Measurements from ENCODE around the gene PNMA8B. TPM values are rescaled to one million over a fixed set of nuclear protein-coding genes. Genes with fewer than 3 reads are reported as not detected.

Gene PNMA8B
- total and polyA plus RNA-seq, 2 experiments from 2014 or later: 0.20 to 0.65 TPM

GRCh38 chr19:46463516-46463915 is 32.2 kb downstream of the PNMA8B start:
- no peak for DNase-seq
- peaks cover 21% of the 10 kb centered on the region for H3F3A ChIP-seq (ENCODE audit: insufficient read depth)
- H2AFZ ChIP-seq: no peak overlapping the region
- no peak overlapping the region for H3K27ac ChIP-seq
- in situ Hi-C loops (cut with MboI): no loop called here
- no peaks in the 10 kb centered on the region for H3K9me3 ChIP-seq (ENCODE audit: low read depth)
- TF ChIP-seq EZH2phosphoT487 (IDR thresholded peaks at IDR 0.05; ENCODE audit: insufficient read depth, low read depth) (no peak), EZH2 (IDR thresholded peaks at IDR 0.05; ENCODE audit: insufficient read depth, poor library complexity, severe bottlenecking) (no peak)
- 69 to 78% methylated on average over 5 to 7 of the region's 7 CpGs for WGBS, 2 experiments (ENCODE audit: low coverage in 1 of 2, low lambda C conversion rate in 2 of 2, missing lambda C conversion rate in 2 of 2)
- H3K4me1 ChIP-seq (ENCODE audit: insufficient read depth): peaks cover 10% of the 10 kb centered on the region
- H3K9me2 ChIP-seq (ENCODE audit: insufficient read depth): no peaks in the 10 kb centered on the region
- H4K20me1 ChIP-seq (ENCODE audit: insufficient read depth): no peaks in the 10 kb centered on the region
- H3K4me2 ChIP-seq (ENCODE audit: unreplicated experiment): no peak overlapping the region
- H3K27me3 ChIP-seq (replicated peaks; ENCODE audit: insufficient read depth): no peaks in the 10 kb centered on the region
- no peak overlapping the region for H3K9ac ChIP-seq
- no peak overlapping the region for H3K4me3 ChIP-seq
- no peaks in the 10 kb centered on the region for H3K36me3 ChIP-seq (ENCODE audit: low read depth)
- no peaks in the 10 kb centered on the region for H3K79me2 ChIP-seq (ENCODE audit: insufficient read depth)

- in situ Hi-C loops (cut with MboI): no loop called here
- no peaks in the 10 kb centered on the region for H3K9me2 ChIP-seq (ENCODE audit: insufficient read depth)
- no peak overlapping the region for H2AFZ ChIP-seq
- no peaks in the 10 kb centered on the region for H3K4me1 ChIP-seq (ENCODE audit: insufficient read depth)
- TF ChIP-seq EZH2 (IDR thresholded peaks at IDR 0.05; ENCODE audit: insufficient read depth, poor library complexity, severe bottlenecking) (no peak), EZH2phosphoT487 (IDR thresholded peaks at IDR 0.05; ENCODE audit: insufficient read depth, low read depth) (no peak)
- no peak overlapping the region for H3K9ac ChIP-seq
- H4K20me1 ChIP-seq (ENCODE audit: insufficient read depth): no peaks in the 10 kb centered on the region
- peaks cover 7% of the 10 kb centered on the region; the same call in 1 of the 2 replicates for H3K27me3 ChIP-seq (replicated peaks; ENCODE audit: insufficient read depth)
- no peaks in the 10 kb centered on the region for H3K36me3 ChIP-seq (ENCODE audit: low read depth)
- peaks cover 5% of the 10 kb centered on the region for H3F3A ChIP-seq (ENCODE audit: insufficient read depth)
- H3K79me2 ChIP-seq (ENCODE audit: insufficient read depth): no peaks in the 10 kb centered on the region
- WGBS, 2 experiments (ENCODE audit: low coverage in 1 of 2, low lambda C conversion rate in 2 of 2, missing lambda C conversion rate in 2 of 2): 82 to 88% methylated on average over 1 to 2 of the region's 2 CpGs
- no peak overlapping the region for H3K4me2 ChIP-seq (ENCODE audit: unreplicated experiment)
- DNase-seq: no peak
- no peaks in the 10 kb centered on the region for H3K9me3 ChIP-seq (ENCODE audit: low read depth)
- no peak overlapping the region for H3K4me3 ChIP-seq
- H3K27ac ChIP-seq: no peak overlapping the region
These were observed 34.1 kb downstream of the PNMA8B start for GRCh38 chr19:46461537-46461936.

GRCh38 chr19:46460981-46461380 is 34.7 kb downstream of the PNMA8B start:
- no peak for TF ChIP-seq EZH2phosphoT487 (IDR thresholded peaks at IDR 0.05; ENCODE audit: insufficient read depth, low read depth)
- TF ChIP-seq EZH2 (IDR thresholded peaks at IDR 0.05; ENCODE audit: insufficient read depth, poor library complexity, severe bottlenecking): no peak
- no peak overlapping the region for H3K4me2 ChIP-seq (ENCODE audit: unreplicated experiment)
- no peaks in the 10 kb centered on the region for H3F3A ChIP-seq (ENCODE audit: insufficient read depth)
- H3K27ac ChIP-seq: no peak overlapping the region
- H3K4me1 ChIP-seq (ENCODE audit: insufficient read depth): no peaks in the 10 kb centered on the region
- H3K9me3 ChIP-seq (ENCODE audit: low read depth): no peaks in the 10 kb centered on the region
- no peaks in the 10 kb centered on the region for H3K79me2 ChIP-seq (ENCODE audit: insufficient read depth)
- H3K4me3 ChIP-seq: no peak overlapping the region
- DNase-seq: no peak
- H2AFZ ChIP-seq: no peak overlapping the region
- 60 to 70% methylated on average over 1 of the region's 1 CpG for WGBS, 2 experiments (ENCODE audit: low coverage in 1 of 2, low lambda C conversion rate in 2 of 2, missing lambda C conversion rate in 2 of 2)
- in situ Hi-C loops (cut with MboI): no loop called here
- no peak overlapping the region for H3K9ac ChIP-seq
- H3K36me3 ChIP-seq (ENCODE audit: low read depth): no peaks in the 10 kb centered on the region
- H4K20me1 ChIP-seq (ENCODE audit: insufficient read depth): no peaks in the 10 kb centered on the region
- peaks cover 7% of the 10 kb centered on the region; the same call in 1 of the 2 replicates for H3K27me3 ChIP-seq (replicated peaks; ENCODE audit: insufficient read depth)
- H3K9me2 ChIP-seq (ENCODE audit: insufficient read depth): no peaks in the 10 kb centered on the region

- Histone ChIP-seq H3K79me2 (ENCODE audit: insufficient read depth) (no peaks in the 10 kb centered on the region), H4K20me1 (ENCODE audit: insufficient read depth) (no peaks in the 10 kb centered on the region), H3K4me3 (no peak overlapping the region), H3K9ac (no peak overlapping the region), H3K27me3 (replicated peaks; ENCODE audit: insufficient read depth) (peaks cover 7% of the 10 kb centered on the region; the same call in 1 of the 2 replicates), H3K9me2 (ENCODE audit: insufficient read depth) (no peaks in the 10 kb centered on the region), H3K27ac (no peak overlapping the region), H3F3A (ENCODE audit: insufficient read depth) (no peaks in the 10 kb centered on the region), H2AFZ (no peak overlapping the region), H3K36me3 (ENCODE audit: low read depth) (no peaks in the 10 kb centered on the region), H3K4me1 (ENCODE audit: insufficient read depth) (no peaks in the 10 kb centered on the region), H3K4me2 (ENCODE audit: unreplicated experiment) (no peak overlapping the region), H3K9me3 (ENCODE audit: low read depth) (no peaks in the 10 kb centered on the region)
- DNase-seq: no peak
- WGBS, 2 experiments (ENCODE audit: low coverage in 1 of 2, low lambda C conversion rate in 2 of 2, missing lambda C conversion rate in 2 of 2): 48 to 50% methylated on average over 2 of the region's 2 CpGs
- TF ChIP-seq EZH2phosphoT487 (IDR thresholded peaks at IDR 0.05; ENCODE audit: insufficient read depth, low read depth) (no peak), EZH2 (IDR thresholded peaks at IDR 0.05; ENCODE audit: insufficient read depth, poor library complexity, severe bottlenecking) (no peak)
- in situ Hi-C loops (cut with MboI): no loop called here
These were observed 35.6 kb downstream of the PNMA8B start for GRCh38 chr19:46460055-46460454.

- 79 to 85% methylated on average over 5 of the region's 5 CpGs for WGBS, 2 experiments (ENCODE audit: low coverage in 1 of 2, low lambda C conversion rate in 2 of 2, missing lambda C conversion rate in 2 of 2)
- H3K4me3 ChIP-seq: no peak overlapping the region
- no peaks in the 10 kb centered on the region for H3K9me2 ChIP-seq (ENCODE audit: insufficient read depth)
- TF ChIP-seq EZH2phosphoT487 (IDR thresholded peaks at IDR 0.05; ENCODE audit: insufficient read depth, low read depth) (no peak), EZH2 (IDR thresholded peaks at IDR 0.05; ENCODE audit: insufficient read depth, poor library complexity, severe bottlenecking) (no peak)
- no peak overlapping the region for H3K4me2 ChIP-seq (ENCODE audit: unreplicated experiment)
- no peak for DNase-seq
- peaks cover 12% of the 10 kb centered on the region for H3K27me3 ChIP-seq (replicated peaks; ENCODE audit: insufficient read depth)
- no peaks in the 10 kb centered on the region for H3K36me3 ChIP-seq (ENCODE audit: low read depth)
- no peaks in the 10 kb centered on the region for H3K79me2 ChIP-seq (ENCODE audit: insufficient read depth)
- no peaks in the 10 kb centered on the region for H4K20me1 ChIP-seq (ENCODE audit: insufficient read depth)
- H3K27ac ChIP-seq: no peak overlapping the region
- H3K9ac ChIP-seq: no peak overlapping the region
- H3K9me3 ChIP-seq (ENCODE audit: low read depth): no peaks in the 10 kb centered on the region
- H3K4me1 ChIP-seq (ENCODE audit: insufficient read depth): no peaks in the 10 kb centered on the region
- no peak overlapping the region for H2AFZ ChIP-seq
- in situ Hi-C loops (cut with MboI): no loop called here
- no peaks in the 10 kb centered on the region for H3F3A ChIP-seq (ENCODE audit: insufficient read depth)
These were observed 38.7 kb downstream of the PNMA8B start for GRCh38 chr19:46456930-46457329.
